PC-3 (cell line): Measurements from ENCODE around the gene ADAMTSL3.

Experiments
- EZH2phosphoT487 ChIP-seq: fragments of 300-600 bp; sonication (generic); IDR thresholded peaks from 2 replicates; pipeline ENCODE4 v1.6.1; 2018; ENCODE audit warnings: mild to moderate bottlenecking, antibody characterized with exemption, low read length, borderline replicate concordance
- TF ChIP-seq, protein P1 (sequence below): fragments of 300-600 bp; sonication (generic); conservative IDR thresholded peaks from 2 replicates; pipeline ENCODE4 v1.5.1; 2017; ENCODE audit warnings: antibody characterized with exemption, low read depth, mild to moderate bottlenecking, low read length

GRCh38 chr15:83927704-83928391 is 273.9 kb downstream of the ADAMTSL3 start:
- TF ChIP-seq, protein P1, sequence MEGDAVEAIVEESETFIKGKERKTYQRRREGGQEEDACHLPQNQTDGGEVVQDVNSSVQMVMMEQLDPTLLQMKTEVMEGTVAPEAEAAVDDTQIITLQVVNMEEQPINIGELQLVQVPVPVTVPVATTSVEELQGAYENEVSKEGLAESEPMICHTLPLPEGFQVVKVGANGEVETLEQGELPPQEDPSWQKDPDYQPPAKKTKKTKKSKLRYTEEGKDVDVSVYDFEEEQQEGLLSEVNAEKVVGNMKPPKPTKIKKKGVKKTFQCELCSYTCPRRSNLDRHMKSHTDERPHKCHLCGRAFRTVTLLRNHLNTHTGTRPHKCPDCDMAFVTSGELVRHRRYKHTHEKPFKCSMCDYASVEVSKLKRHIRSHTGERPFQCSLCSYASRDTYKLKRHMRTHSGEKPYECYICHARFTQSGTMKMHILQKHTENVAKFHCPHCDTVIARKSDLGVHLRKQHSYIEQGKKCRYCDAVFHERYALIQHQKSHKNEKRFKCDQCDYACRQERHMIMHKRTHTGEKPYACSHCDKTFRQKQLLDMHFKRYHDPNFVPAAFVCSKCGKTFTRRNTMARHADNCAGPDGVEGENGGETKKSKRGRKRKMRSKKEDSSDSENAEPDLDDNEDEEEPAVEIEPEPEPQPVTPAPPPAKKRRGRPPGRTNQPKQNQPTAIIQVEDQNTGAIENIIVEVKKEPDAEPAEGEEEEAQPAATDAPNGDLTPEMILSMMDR = no peak
- TF ChIP-seq EZH2phosphoT487 = no peak
